Stimulated activated memory B cell treated with anti-CD40 and anti-IgM and Interleukin-4, amounts not matched to agents 10 μg/mL and 1 μg/mL and 100 μg/mL, for 72 hours (primary cell): ENCODE data around the gene HOMEZ.
A peak's percentile ranks its signal among the peaks of the same experiment; 100 is the strongest.
"Not testable (repeated sequence)": the region's sequence is repeated elsewhere in the genome, so short reads cannot be mapped to it uniquely, and the experiment has no call there.

Source experiments
- ATAC-seq: fragments of 150-1000 bp; cut with Tn5 transposase; 2 replicates; pipeline ENCODE4 v1.10.0; 2021
- H3K27ac Mint-ChIP-seq: one replicate; pipeline ENCODE4 v1.8.0; 2022; ENCODE audit warnings: mild to moderate bottlenecking, mixed read lengths
- H3K27me3 Mint-ChIP-seq: one replicate; pipeline ENCODE4 v1.8.0; 2022; ENCODE audit warnings: mixed read lengths
- H3K36me3 Mint-ChIP-seq: one replicate; pipeline ENCODE4 v1.8.0; 2022; ENCODE audit warnings: mixed read lengths
- H3K4me1 Mint-ChIP-seq: one replicate; pipeline ENCODE4 v1.8.0; 2022; ENCODE audit warnings: mixed read lengths
- H3K4me3 Mint-ChIP-seq: one replicate; pipeline ENCODE4 v1.8.0; 2022; ENCODE audit warnings: mild to moderate bottlenecking, moderate library complexity, mixed read lengths
- H3K9me3 Mint-ChIP-seq: one replicate; pipeline ENCODE4 v1.8.0; 2022; ENCODE audit warnings: mixed read lengths

HOMEZ gene

DNA sequence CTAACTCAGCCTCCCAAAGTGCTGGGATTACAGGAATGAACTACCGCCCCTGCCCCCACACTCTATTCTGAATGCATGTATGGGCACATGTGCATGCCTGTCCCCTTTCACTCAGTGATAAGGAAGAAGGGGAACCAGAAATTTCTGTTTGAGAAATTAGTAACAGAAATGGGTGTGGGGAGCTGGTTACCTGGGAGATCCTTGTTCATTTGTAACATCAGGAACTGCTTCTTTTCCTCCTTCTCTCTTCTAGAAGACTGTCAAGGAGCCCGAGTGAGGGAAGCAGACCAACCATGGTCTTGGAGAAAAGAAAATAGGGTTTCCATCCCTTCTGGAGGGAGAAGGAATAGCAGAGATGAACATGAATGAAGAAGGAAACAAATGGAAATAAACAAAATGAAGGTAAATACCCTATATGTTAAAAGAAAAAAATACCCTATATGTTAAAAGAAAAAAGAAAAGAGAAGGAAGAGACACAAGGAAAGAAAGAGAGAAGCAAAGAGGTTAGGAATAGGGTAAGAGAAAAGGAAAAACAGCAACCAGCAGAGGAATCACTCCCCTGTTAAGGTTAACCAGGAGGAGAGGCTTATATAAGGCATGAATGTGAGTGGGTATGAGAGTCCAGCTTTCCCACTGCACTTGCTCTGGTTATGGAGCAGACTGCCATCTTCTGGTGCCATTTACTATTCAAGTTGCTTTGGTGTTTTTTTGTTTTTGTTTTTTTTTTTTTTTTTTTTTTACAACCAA is 13.5 kb upstream of the HOMEZ start:
- H3K36me3 Mint-ChIP-seq: peaks cover 7% of the 10 kb centered on the region
- ATAC-seq: no peak
- H3K9me3 Mint-ChIP-seq: no peaks in the 10 kb centered on the region
- H3K27ac Mint-ChIP-seq: peak overlapping the region; percentile 91
- H3K4me1 Mint-ChIP-seq: peaks cover 35% of the 10 kb centered on the region
- no peaks in the 10 kb centered on the region for H3K27me3 Mint-ChIP-seq
- H3K4me3 Mint-ChIP-seq: no peak overlapping the region

DNA sequence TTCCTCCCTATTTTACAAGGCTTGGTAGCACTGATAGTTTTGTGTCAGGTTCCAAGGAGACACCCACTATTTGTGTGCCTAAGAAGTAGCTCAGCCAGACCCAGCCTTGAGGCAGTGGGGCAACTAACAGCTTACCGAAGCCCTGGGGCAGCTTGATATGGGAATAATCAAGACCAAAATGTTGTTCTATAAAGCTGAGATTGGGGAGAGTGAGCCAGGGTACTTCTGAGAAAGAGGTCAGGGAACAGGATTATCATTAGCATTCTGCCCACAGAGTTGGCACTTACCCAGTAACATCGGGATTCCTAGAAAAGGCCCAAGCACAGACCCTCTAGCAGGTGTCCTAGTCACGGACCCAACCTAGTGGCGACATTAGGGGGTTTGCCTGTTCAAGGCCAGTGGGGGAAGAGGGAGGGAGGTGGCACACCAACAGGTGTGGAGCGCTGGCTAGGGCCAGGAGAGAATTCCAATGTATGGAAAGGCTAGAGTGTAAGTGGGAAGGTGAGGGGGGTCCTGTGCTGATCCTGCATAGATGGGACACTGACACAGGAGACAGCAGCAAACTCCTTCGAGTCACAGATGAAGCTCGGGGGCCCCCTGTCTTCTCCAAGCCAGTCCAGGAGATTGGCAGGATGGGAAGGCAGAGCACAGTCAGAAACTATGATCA is 11.8 kb upstream of the HOMEZ start:
- peaks cover 7% of the 10 kb centered on the region for H3K36me3 Mint-ChIP-seq
- no peak overlapping the region for H3K4me3 Mint-ChIP-seq
- no peaks in the 10 kb centered on the region for H3K27me3 Mint-ChIP-seq
- ATAC-seq: no peak
- H3K9me3 Mint-ChIP-seq: no peaks in the 10 kb centered on the region
- no peak overlapping the region for H3K27ac Mint-ChIP-seq
- peaks cover 36% of the 10 kb centered on the region for H3K4me1 Mint-ChIP-seq

DNA sequence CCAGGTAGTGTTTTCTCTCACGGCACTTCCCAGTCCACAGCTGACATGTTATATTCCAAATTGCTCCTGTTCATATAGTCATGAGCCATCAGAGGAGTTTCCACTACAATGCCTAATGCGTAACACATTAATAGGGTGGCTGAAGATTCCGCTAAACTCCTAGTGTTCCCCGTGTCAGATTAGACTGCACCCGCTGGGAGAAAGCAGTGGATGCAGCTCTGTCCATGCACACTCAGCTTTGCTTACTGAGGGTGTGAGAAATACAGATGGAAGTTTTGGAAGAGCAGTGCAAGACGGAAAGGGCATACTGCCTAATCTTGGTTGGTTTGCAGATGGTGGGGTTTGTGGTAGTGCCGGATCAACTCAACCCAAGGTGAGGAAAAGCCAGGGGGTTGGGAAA is 11.2 kb upstream of the HOMEZ start:
- peaks cover 7% of the 10 kb centered on the region for H3K36me3 Mint-ChIP-seq
- no peak overlapping the region for H3K27ac Mint-ChIP-seq
- peaks cover 33% of the 10 kb centered on the region for H3K4me1 Mint-ChIP-seq

DNA sequence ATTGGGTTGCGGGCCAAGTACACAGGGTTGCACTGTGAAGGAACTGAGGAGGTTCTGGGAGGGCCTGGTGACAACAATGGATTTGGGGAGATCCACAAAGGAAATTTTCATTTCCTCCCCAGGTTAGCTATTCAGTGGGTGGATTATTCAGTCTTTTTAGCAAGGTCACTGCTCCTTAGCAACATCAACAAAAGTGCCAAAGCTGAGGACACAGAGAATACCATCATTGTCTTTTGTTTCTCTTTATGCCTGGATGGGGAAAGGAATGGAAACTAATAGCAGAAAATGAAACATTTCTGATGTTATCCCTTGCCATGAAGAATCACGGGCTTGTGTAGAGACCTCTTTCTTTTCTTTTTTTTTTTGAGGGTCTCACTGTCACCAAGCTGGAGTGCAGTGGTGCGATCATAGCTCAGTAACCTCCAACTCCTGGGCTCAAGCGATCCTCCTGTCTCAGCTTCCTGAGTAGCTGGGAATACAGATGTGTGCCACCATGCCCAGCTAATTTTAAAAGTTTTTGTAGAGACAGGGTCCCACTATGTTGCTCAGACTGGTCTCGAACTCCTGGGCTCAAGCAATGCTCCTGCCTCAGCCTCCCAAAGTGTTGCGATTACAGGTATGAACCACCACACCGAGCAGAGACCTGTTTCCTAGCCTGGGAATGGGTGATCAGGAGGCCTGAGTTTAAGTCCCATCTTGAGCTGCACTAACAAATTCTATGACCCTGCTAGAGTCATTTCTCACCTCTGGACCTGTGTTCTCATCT is 10.3 kb upstream of the HOMEZ start:
- H3K36me3 Mint-ChIP-seq: peaks cover 7% of the 10 kb centered on the region
- no peaks in the 10 kb centered on the region for H3K27me3 Mint-ChIP-seq
- ATAC-seq: no peak
- H3K27ac Mint-ChIP-seq: no peak overlapping the region
- peaks cover 33% of the 10 kb centered on the region for H3K4me1 Mint-ChIP-seq
- H3K9me3 Mint-ChIP-seq: no peaks in the 10 kb centered on the region
- no peak overlapping the region for H3K4me3 Mint-ChIP-seq

More for the DNA sequence above, 11.2 kb upstream of the HOMEZ start:
- no peak for ATAC-seq
- Mint-ChIP-seq H3K9me3 (no peaks in the 10 kb centered on the region), H3K27me3 (no peaks in the 10 kb centered on the region), H3K4me3 (no peak overlapping the region)

DNA sequence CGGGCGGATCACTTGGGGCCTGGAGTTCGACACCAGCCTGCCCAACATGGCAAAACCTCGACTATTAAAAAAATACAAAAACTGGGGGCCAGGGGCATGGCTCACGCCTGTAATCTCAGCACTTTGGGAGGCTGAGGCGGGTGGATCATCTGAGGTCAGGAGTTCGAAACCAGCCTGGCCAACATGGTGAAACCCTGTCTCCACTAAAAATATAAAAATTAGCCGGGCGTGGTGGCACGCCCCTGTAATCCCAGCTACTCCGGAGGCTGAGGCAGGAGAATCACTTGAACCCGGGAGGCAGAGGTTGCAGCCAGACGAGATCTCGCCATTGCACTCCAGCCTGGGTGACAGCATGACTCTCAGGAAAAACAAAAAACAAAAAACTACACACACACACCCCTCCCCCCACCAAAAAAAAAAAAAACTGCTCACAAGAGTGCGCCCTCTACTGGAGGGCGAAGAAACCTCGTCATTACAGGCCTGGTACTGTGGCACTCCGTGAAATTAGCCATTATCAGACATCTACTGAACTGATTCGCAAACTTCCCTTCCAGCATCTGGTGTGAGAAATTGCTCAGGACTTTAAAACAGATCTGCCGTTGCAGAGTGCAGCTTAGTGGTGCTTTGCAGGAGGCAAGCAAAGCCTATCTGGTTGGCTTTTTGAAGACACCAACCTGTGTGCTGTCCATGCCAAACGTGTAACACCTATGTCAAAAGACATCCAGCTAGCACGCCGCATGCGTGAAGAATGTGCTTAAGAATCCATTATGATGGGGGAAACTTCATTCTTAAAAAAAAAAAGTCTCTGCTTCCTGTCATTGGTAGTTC is 9.0 kb upstream of the HOMEZ start:
- H3K4me1 Mint-ChIP-seq: peaks cover 22% of the 10 kb centered on the region
- H3K9me3 Mint-ChIP-seq: no peaks in the 10 kb centered on the region
- H3K4me3 Mint-ChIP-seq: peak overlapping the region; percentile 11
- ATAC-seq: peak; percentile 77
- H3K27me3 Mint-ChIP-seq: no peaks in the 10 kb centered on the region
- H3K27ac Mint-ChIP-seq: no peak overlapping the region
- H3K36me3 Mint-ChIP-seq: peaks cover 7% of the 10 kb centered on the region

DNA sequence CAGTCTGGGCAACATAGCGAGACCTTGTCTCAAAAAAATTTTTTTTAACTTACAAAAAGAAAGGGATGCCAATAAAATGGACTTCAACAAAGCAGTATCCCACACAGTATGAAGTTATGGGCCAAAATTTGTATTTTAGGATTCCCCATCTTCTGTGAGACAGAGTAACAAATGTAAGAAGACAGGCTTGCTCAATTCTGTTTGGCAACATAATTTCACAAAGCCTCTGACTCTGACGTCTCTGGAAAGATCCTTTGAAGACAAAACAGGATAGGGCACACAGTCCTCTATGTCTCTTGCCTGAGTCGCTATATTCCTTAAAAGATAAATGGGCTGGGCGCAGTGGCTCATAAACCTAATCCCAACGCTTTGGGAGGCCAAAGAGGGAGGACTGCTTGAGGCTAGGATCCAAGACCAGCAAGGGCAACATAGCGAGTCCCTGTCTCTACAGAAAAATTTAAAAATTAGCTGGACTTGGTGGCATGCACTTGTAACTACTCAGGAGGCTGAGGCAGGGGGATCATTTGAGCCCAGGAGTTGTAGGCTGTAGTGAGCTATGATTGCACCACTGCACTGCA is 1.1 kb upstream of the HOMEZ start:
- H3K27ac Mint-ChIP-seq: peak overlapping the region; percentile 83
- H3K27me3 Mint-ChIP-seq: no peaks in the 10 kb centered on the region
- ATAC-seq: no peak
- no peaks in the 10 kb centered on the region for H3K36me3 Mint-ChIP-seq
- H3K9me3 Mint-ChIP-seq: no peaks in the 10 kb centered on the region
- peak overlapping the region; percentile 97 for H3K4me3 Mint-ChIP-seq
- H3K4me1 Mint-ChIP-seq: peaks cover 21% of the 10 kb centered on the region

DNA sequence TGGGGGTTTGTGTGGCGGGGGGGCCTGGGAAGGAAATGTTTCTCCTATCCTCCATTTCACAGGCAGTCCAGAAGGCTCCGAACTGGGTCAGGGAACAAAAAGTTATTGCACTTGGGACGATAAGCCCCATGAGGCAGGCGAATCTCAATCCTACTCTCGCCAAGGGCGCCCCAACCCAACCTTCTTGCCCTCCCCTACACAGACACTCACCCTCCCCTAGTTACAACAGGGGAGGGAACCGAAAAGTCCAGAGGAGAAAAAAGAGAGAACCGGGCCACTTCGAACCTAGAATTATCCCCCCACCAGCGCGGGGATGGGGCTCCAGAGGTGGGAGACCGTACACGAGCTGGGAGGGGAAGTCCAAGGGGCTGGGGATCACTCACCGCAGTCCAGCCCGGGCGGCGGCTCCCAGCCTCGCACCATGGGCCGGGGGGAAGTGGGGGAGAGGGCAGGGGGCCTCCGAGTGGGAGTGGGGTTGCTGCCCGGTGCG is 357 bp downstream of the HOMEZ start:
- H3K4me3 Mint-ChIP-seq: peak overlapping the region; percentile 97
- peak; percentile 44 for ATAC-seq
- H3K27ac Mint-ChIP-seq: peak overlapping the region; percentile 83
- H3K36me3 Mint-ChIP-seq: no peaks in the 10 kb centered on the region
- no peaks in the 10 kb centered on the region for H3K27me3 Mint-ChIP-seq
- H3K9me3 Mint-ChIP-seq: no peaks in the 10 kb centered on the region
- H3K4me1 Mint-ChIP-seq: peaks cover 21% of the 10 kb centered on the region

DNA sequence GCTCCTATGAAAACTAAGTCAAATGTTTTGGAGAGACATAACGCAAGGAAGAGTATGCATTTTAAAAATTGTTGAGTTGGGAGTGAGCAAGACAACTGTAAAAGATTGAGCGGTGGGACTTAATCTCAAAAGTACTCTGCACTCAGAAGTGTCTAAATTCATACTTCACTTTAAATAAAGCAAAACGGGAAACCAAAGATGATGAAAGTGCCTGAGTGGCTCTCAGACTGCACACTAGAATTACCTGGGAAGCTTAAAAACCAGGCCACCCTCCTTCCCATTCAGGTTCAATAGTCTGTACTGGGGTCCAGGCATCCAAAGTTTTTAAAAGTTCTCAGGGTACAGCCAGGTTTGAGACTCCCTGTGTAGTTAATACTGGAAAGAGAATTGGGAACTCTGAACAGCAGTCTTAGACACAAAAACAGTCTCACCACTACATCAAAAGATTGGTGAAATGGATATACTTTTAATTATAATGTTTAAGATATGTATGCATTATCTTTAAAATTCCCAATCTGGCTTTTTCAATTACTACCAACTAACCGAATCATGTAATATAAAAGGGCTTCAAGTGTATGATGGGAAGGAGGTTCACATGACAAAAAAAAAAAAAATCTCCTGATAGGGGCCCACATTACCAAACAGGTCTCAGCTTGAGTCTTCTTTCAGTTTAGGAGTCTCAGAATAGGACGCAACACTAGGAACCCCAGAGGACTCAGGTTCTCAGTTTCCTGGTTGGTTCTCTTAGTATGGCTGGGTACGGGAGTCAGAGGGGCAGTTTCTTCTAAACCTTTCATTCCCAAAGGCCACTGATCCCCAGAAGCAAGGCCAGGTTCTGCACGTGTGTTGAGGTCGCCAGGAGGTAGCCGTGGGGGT is 1.0 kb downstream of the HOMEZ start:
- Mint-ChIP-seq H3K4me3 (peak overlapping the region; percentile 97), H3K36me3 (no peaks in the 10 kb centered on the region), H3K9me3 (no peaks in the 10 kb centered on the region), H3K27ac (peak overlapping the region; percentile 83), H3K4me1 (peaks cover 21% of the 10 kb centered on the region), H3K27me3 (no peaks in the 10 kb centered on the region)
- no peak for ATAC-seq

DNA sequence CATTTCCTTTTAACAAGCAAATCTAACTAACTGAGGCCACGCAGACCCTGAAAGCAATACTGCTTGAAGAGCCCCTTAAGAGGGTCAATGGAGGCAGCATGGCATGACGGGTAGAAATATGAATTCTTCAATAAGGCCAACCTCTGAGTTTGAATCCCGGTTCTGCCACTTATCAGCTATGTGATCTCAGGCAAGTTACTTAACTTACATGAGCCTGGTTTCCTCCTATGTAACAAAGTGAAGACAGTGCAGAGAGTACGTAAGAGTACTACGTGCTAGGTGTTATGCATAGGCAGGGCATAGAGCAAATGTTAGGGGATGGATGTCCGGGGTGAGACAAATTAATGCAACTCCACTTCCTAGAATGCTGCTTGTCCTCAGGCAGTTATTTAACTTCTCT is 4.7 kb downstream of the HOMEZ start:
- H3K27me3 Mint-ChIP-seq: no peaks in the 10 kb centered on the region
- no peak overlapping the region for H3K4me3 Mint-ChIP-seq
- no peak for ATAC-seq
- H3K27ac Mint-ChIP-seq: no peak overlapping the region
- peaks cover 4% of the 10 kb centered on the region for H3K36me3 Mint-ChIP-seq
- H3K4me1 Mint-ChIP-seq: peaks cover 16% of the 10 kb centered on the region
- no peaks in the 10 kb centered on the region for H3K9me3 Mint-ChIP-seq

DNA sequence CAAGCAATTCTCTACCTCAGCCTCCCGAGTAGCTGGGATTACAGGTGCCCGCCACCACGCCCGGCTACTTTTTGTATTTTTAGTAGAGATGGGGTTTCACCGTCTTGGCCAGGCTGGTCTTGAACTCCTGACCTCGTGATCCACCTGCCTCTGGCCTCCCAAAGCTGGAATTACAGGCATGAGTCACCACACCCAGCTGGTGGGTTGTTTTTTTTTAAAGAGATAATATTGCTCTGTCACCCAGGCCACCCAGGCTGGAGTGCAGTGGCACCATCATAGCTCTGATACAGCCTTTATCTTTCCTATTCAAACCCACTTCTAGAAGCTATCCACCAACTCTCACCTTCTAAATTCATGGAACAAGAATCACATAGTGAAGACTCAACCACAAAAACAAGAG is 8.0 kb downstream of the HOMEZ start:
- not testable (repeated sequence) for H3K4me3 Mint-ChIP-seq, H3K9me3 Mint-ChIP-seq, H3K27me3 Mint-ChIP-seq, H3K4me1 Mint-ChIP-seq, ATAC-seq, H3K27ac Mint-ChIP-seq
- peaks cover 15% of the 10 kb centered on the region for H3K36me3 Mint-ChIP-seq

DNA sequence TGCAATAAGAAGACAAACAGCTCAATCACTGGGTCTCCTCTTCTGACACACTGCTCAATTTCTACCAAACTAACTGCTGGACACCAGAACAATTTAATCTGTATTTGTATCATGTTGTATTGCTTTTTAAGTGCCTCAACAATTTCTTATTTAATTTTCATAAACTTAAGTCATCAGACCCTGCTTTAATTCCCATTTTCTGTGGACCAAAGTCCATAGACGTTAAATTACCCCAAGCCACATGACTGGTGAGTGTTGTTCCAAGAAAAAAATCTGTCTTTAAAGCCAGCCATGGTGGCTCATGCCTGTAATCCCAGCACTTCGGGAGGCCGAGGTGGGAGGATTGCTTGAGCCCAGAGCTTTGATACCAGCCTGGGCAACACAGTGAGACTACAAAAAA is 8.7 kb downstream of the HOMEZ start:
- no peak overlapping the region for H3K27ac Mint-ChIP-seq
- H3K9me3 Mint-ChIP-seq: no peaks in the 10 kb centered on the region
- peaks cover 15% of the 10 kb centered on the region for H3K36me3 Mint-ChIP-seq
- no peak for ATAC-seq
- H3K27me3 Mint-ChIP-seq: no peaks in the 10 kb centered on the region
- H3K4me1 Mint-ChIP-seq: no peaks in the 10 kb centered on the region
- H3K4me3 Mint-ChIP-seq: no peak overlapping the region

DNA sequence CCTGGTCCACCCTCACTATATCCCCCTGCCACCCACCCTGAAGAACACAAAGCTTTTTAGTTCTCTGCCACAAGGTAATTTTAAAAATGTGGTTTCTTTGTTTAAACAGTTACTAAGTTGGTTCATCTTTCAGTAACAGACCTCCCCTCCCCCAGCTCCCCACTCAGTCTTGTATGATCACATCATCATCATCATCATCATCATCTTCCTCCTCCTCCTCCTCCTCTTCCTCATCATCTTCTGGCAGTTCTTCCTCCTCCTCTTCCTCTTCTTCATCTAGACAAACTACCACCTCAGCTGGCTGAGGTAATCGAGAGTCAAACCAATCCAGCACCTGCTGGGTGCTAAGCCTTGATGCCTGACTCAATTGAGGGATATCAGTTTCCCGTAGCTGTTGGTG is 10.5 kb downstream of the HOMEZ start:
- ATAC-seq: no peak
- Mint-ChIP-seq H3K27me3 (no peaks in the 10 kb centered on the region), H3K4me1 (no peaks in the 10 kb centered on the region), H3K36me3 (peaks cover 15% of the 10 kb centered on the region), H3K27ac (no peak overlapping the region), H3K4me3 (no peak overlapping the region), H3K9me3 (no peaks in the 10 kb centered on the region)

DNA sequence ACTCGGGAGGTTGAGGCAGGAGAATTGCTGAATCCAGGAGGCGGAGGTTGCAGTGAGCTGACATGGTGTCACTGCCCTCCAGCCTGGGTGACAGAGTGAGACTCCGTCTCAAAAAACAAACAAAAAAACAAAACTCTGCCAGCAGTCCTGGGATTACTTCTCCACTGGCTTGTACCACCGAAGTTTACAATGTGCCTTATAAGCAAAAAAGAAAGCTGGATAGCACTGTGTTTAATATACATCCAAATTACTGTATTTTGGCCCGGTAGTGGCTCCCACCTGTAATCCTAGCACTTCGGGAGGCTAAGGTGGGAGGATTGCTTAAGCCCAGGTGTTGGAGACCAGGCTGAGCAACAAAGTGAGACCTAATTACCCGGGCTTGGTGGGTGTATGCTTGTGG is 16.7 kb downstream of the HOMEZ start:
- peaks cover 19% of the 10 kb centered on the region for H3K27me3 Mint-ChIP-seq
- no peaks in the 10 kb centered on the region for H3K36me3 Mint-ChIP-seq
- H3K9me3 Mint-ChIP-seq: no peaks in the 10 kb centered on the region
- no peak for ATAC-seq
- no peak overlapping the region for H3K4me3 Mint-ChIP-seq
- H3K4me1 Mint-ChIP-seq: no peaks in the 10 kb centered on the region
- H3K27ac Mint-ChIP-seq: no peak overlapping the region

DNA sequence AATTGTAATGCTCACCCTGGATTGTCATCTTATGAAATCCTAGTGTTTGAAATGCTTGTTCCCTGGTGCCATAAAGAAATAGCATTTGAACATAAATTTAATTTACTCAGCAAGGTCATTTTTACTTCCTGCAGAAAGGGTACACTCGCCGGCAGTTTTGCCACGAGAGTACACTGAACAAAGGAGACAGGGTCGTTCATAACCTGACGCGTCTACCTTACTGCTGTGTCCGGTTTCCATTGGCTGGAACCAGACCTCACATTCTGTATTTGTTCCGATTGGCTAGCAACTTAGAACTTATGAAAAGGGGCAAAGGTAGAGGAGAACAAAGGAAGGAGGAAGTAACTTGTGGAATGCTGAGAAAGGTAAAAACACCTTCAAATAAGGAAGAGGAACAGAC is 25.1 kb downstream of the HOMEZ start:
- ATAC-seq, H3K9me3 Mint-ChIP-seq, H3K27ac Mint-ChIP-seq, H3K4me3 Mint-ChIP-seq, H3K4me1 Mint-ChIP-seq, H3K36me3 Mint-ChIP-seq: not testable (repeated sequence)
- H3K27me3 Mint-ChIP-seq: peaks cover 82% of the 10 kb centered on the region
